H1 (cell line): Measurements from ENCODE around the gene ADARB2. TPM values are rescaled to one million over a fixed set of nuclear protein-coding genes. Genes with fewer than 3 reads are reported as not detected.

Experiments
- CTCF ChIA-PET: fragments of 300-600 bp; sonication (Branson Sonifier 250); formaldehyde crosslinking; loops from one replicate; lab custom pipeline; 2021; ENCODE audit not compliant: partially characterized antibody; lab: Charles Lee
- POLR2A ChIA-PET: fragments of 300-600 bp; sonication (Branson Sonifier 250); formaldehyde crosslinking; loops from one replicate; lab custom pipeline; 2021; ENCODE audit warnings: inconsistent platforms; ENCODE audit not compliant: partially characterized antibody; lab: Charles Lee
- DNase-seq, 2 experiments: peaks; one replicate each; pipeline versions ENCODE4 v3.0.0 to v3.0.0-alpha.2; 2010 to 2022; ENCODE audit warnings: low spot score in 2 of 2, low read depth in 1 of 2, mixed read lengths in 1 of 2
- FAIRE-seq: peaks from 2 replicates; lab custom pipeline; 2011; peaks lifted over from hg19 to GRCh38; lab: Jason Lieb, UNC
- H2AFZ ChIP-seq: 2 replicates; pipeline ENCODE4 v1.8.1; 2012; ENCODE audit warnings: low read length, inconsistent platforms
- H2AK5ac ChIP-seq: 2 replicates; pipeline ENCODE4 v1.6.1; 2013; ENCODE audit warnings: low read depth, low read length
- H2BK120ac ChIP-seq: replicated peaks from 2 replicates; pipeline ENCODE3; 2013; ENCODE audit warnings: low read depth, low read length, inconsistent platforms
- H2BK12ac ChIP-seq: 2 replicates; pipeline ENCODE4 v1.6.1; 2013; ENCODE audit warnings: low read depth, low read length
- H2BK15ac ChIP-seq: 2 replicates; pipeline ENCODE4 v1.6.1; 2013; ENCODE audit warnings: low read length
- H2BK20ac ChIP-seq: 2 replicates; pipeline ENCODE4 v1.6.1; 2013; ENCODE audit warnings: low read length
- H2BK5ac ChIP-seq: 2 replicates; pipeline ENCODE4 v1.6.1; 2013; ENCODE audit warnings: low read depth, low read length
- H3K14ac ChIP-seq: 2 replicates; pipeline ENCODE4 v1.6.1; 2013; ENCODE audit warnings: inconsistent platforms; ENCODE audit not compliant: insufficient read length
- H3K18ac ChIP-seq: 2 replicates; pipeline ENCODE4 v1.6.1; 2013; ENCODE audit warnings: low read length; ENCODE audit errors: extremely low read depth
- H3K23ac ChIP-seq: 2 replicates; pipeline ENCODE4 v1.6.1; 2013; ENCODE audit warnings: inconsistent platforms; ENCODE audit not compliant: insufficient read length
- H3K23me2 ChIP-seq: 2 replicates; pipeline ENCODE4 v1.6.1; 2013; ENCODE audit warnings: low read depth, low read length
- H3K27ac ChIP-seq: 2 replicates; pipeline ENCODE4 v1.6.1; 2011; ENCODE audit warnings: low read depth, low read length, inconsistent platforms
- H3K27me3 ChIP-seq, 4 experiments: replicated peaks in 1 of 4; 1 replicate in 1 of 4; 2 replicates in 3 of 4; pipeline versions ENCODE4 v1.6.1 to v1.8.1; 2011 to 2013; ENCODE audit warnings: low read length in 3 of 4, mild to moderate bottlenecking in 3 of 4, inconsistent platforms in 2 of 4, mixed read lengths in 2 of 4, moderate library complexity in 1 of 4; ENCODE audit not compliant: control insufficient read depth in 3 of 4, insufficient read depth in 3 of 4; ENCODE audit errors: extremely low read depth in 1 of 4
- H3K36me3 ChIP-seq, 4 experiments: 2 replicates each; pipeline versions ENCODE4 v1.6.1 to v1.8.1; 2011 to 2013; ENCODE audit warnings: mild to moderate bottlenecking in 4 of 4, low read length in 3 of 4, moderate library complexity in 2 of 4, control low read depth in 1 of 4, inconsistent platforms in 1 of 4; ENCODE audit not compliant: insufficient read depth in 4 of 4, control insufficient read depth in 2 of 4
- H3K4ac ChIP-seq: replicated peaks from 2 replicates; pipeline ENCODE3; 2013; ENCODE audit warnings: low read length, low read depth, mixed read lengths, inconsistent platforms; ENCODE audit not compliant: insufficient read length
- H3K4me1 ChIP-seq, 4 experiments: replicated peaks in 1 of 4; 1 replicate in 1 of 4; 2 replicates in 3 of 4; pipeline versions ENCODE4 v1.6.1 to v1.8.1; 2011 to 2013; ENCODE audit warnings: low read length in 3 of 4, inconsistent platforms in 2 of 4, mixed read lengths in 1 of 4; ENCODE audit not compliant: insufficient read depth in 4 of 4, control insufficient read depth in 3 of 4
- H3K4me2 ChIP-seq, 2 experiments: 2 replicates each; pipeline versions ENCODE4 v1.6.1 to v1.8.1; 2011 to 2013; ENCODE audit warnings: low read depth in 2 of 2, low read length in 2 of 2, control low read depth in 1 of 2, inconsistent platforms in 1 of 2, mild to moderate bottlenecking in 1 of 2; ENCODE audit not compliant: insufficient read depth in 1 of 2
- H3K4me3 ChIP-seq, 4 experiments: fragments of 200-600, 300-600 bp in 1 of 4; sonication (generic), shearing (Covaris generic), sonication (Bioruptor Twin) in 1 of 4; 2 replicates each; pipeline versions ENCODE4 v1.5.1 to v1.8.1; 2011 to 2016; ENCODE audit warnings: low read length in 4 of 4, low read depth in 3 of 4, control low read depth in 2 of 4, inconsistent platforms in 2 of 4, mild to moderate bottlenecking in 2 of 4, mixed read lengths in 1 of 4, moderate library complexity in 1 of 4; ENCODE audit not compliant: insufficient read depth in 2 of 4; ENCODE audit errors: extremely low read depth in 1 of 4
- H3K56ac ChIP-seq: replicated peaks from 2 replicates; pipeline ENCODE3; 2013; ENCODE audit warnings: low read depth, mild to moderate bottlenecking, mixed read lengths, low read length, inconsistent platforms; ENCODE audit not compliant: insufficient read length
- H3K79me1 ChIP-seq: 2 replicates; pipeline ENCODE4 v1.6.1; 2013; ENCODE audit warnings: low read depth, low read length, control low read depth
- H3K79me2 ChIP-seq, 2 experiments: 2 replicates each; pipeline versions ENCODE4 v1.6.1 to v1.8.1; 2012 to 2013; ENCODE audit warnings: low read length in 2 of 2, mild to moderate bottlenecking in 2 of 2, inconsistent platforms in 1 of 2; ENCODE audit not compliant: insufficient read depth in 2 of 2, control insufficient read depth in 1 of 2
- H3K9ac ChIP-seq, 4 experiments: replicated peaks in 1 of 4; 1 replicate in 1 of 4; 2 replicates in 3 of 4; pipeline versions ENCODE4 v1.6.1 to v1.8.1; 2011 to 2013; ENCODE audit warnings: low read depth in 3 of 4, low read length in 3 of 4, control low read depth in 2 of 4, mild to moderate bottlenecking in 2 of 4, moderate library complexity in 2 of 4, inconsistent platforms in 1 of 4; ENCODE audit errors: extremely low read depth in 1 of 4
- H3K9me3 ChIP-seq, 2 experiments: 2 replicates each; pipeline versions ENCODE4 v1.6.1 to v1.8.1; 2012 to 2013; ENCODE audit warnings: mild to moderate bottlenecking in 2 of 2, moderate library complexity in 2 of 2, control low read depth in 1 of 2, inconsistent platforms in 1 of 2, low read depth in 1 of 2, low read length in 1 of 2, mixed read lengths in 1 of 2; ENCODE audit not compliant: insufficient read depth in 2 of 2
- H4K20me1 ChIP-seq, 2 experiments: replicated peaks in 1 of 2; 2 replicates each; pipeline versions ENCODE3 to v1.8.1; 2011 to 2013; ENCODE audit warnings: inconsistent platforms in 2 of 2, low read length in 2 of 2, mild to moderate bottlenecking in 1 of 2; ENCODE audit not compliant: insufficient read depth in 2 of 2, control insufficient read depth in 1 of 2
- H4K5ac ChIP-seq: 2 replicates; pipeline ENCODE4 v1.6.1; 2013; ENCODE audit warnings: low read length, low read depth, mixed read lengths, inconsistent platforms; ENCODE audit not compliant: insufficient read length
- H4K8ac ChIP-seq: 2 replicates; pipeline ENCODE4 v1.8.0; 2013; ENCODE audit warnings: mild to moderate bottlenecking, moderate library complexity, low read length, inconsistent platforms; ENCODE audit not compliant: insufficient read depth; ENCODE audit errors: extremely low read depth
- H4K91ac ChIP-seq: replicated peaks from 2 replicates; pipeline ENCODE3; 2013; ENCODE audit warnings: low read length, mixed read lengths, inconsistent platforms; ENCODE audit not compliant: insufficient read length
- EZH2 ChIP-seq: fragments of 200-600 bp; sonication (generic); IDR thresholded peaks from 2 replicates; pipeline ENCODE4 v1.7.1; 2012; ENCODE audit warnings: low read depth, mild to moderate bottlenecking, moderate library complexity, low read length, inconsistent platforms; ENCODE audit not compliant: severe bottlenecking
- GABPA ChIP-seq: IDR thresholded peaks from 2 replicates; pipeline ENCODE4 v1.6.1; 2011; ENCODE audit warnings: mild to moderate bottlenecking, low read length, moderate library complexity, borderline replicate concordance; ENCODE audit not compliant: insufficient read depth
- KDM1A ChIP-seq: fragments of 200-600, 300-600 bp; sonication (generic); IDR thresholded peaks from 2 replicates; pipeline ENCODE4 v1.7.1; 2016; ENCODE audit warnings: mild to moderate bottlenecking, low read length, borderline replicate concordance
- MAFK ChIP-seq: IDR thresholded peaks from 2 replicates; pipeline ENCODE4 v1.6.1; 2012; ENCODE audit warnings: low read depth, mild to moderate bottlenecking, improper control_type of control experiment, low read length
- POLR2A ChIP-seq, 2 experiments: IDR thresholded peaks; 1 replicate in 1 of 2; 2 replicates in 1 of 2; pipeline ENCODE4 v1.6.1; 2011; ENCODE audit warnings: low read depth in 2 of 2, low read length in 2 of 2, mild to moderate bottlenecking in 2 of 2; ENCODE audit errors: control extremely low read depth in 1 of 2
- POU5F1 ChIP-seq: IDR thresholded peaks from 2 replicates; pipeline ENCODE4 v1.6.1; 2011; ENCODE audit warnings: low read depth, mild to moderate bottlenecking, low read length, moderate library complexity
- RAD21 ChIP-seq, 2 experiments: IDR thresholded peaks in 1 of 2; conservative IDR thresholded peaks in 1 of 2; 2 replicates each; pipeline ENCODE4 v1.6.1; 2011; ENCODE audit warnings: low read depth in 2 of 2, low read length in 2 of 2, improper control_type of control experiment in 1 of 2, inconsistent platforms in 1 of 2, mild to moderate bottlenecking in 1 of 2, moderate library complexity in 1 of 2
- SIN3A ChIP-seq, 2 experiments: IDR thresholded peaks in 1 of 2; conservative IDR thresholded peaks in 1 of 2; 2 replicates each; pipeline ENCODE4 v1.6.1; 2011 to 2012; ENCODE audit warnings: low read length in 2 of 2, improper control_type of control experiment in 1 of 2, low read depth in 1 of 2, mild to moderate bottlenecking in 1 of 2
- TAF1 ChIP-seq: IDR thresholded peaks from 2 replicates; pipeline ENCODE4 v1.6.1; 2011; ENCODE audit warnings: mild to moderate bottlenecking, low read depth, low read length
- TBP ChIP-seq: IDR thresholded peaks from 2 replicates; pipeline ENCODE4 v1.6.1; 2011; ENCODE audit warnings: low read depth, low read length, improper control_type of control experiment
- TEAD4 ChIP-seq: IDR thresholded peaks from 2 replicates; pipeline ENCODE4 v1.6.1; 2012; ENCODE audit warnings: low read depth, low read length, inconsistent platforms, mixed read lengths
- WGBS, 2 experiments: shearing (Covaris generic) in 1 of 2; methylation state at CpG; one replicate each; pipeline versions ENCODE4 v1.1.6 to v1.1.7; 2013 to 2015; ENCODE audit warnings: low lambda C conversion rate in 2 of 2, mixed read lengths in 2 of 2, inconsistent platforms in 1 of 2, low coverage in 1 of 2, missing lambda C conversion rate in 1 of 2; ENCODE audit not compliant: insufficient replicate concordance in 2 of 2, insufficient coverage in 1 of 2, insufficient read length in 1 of 2; ENCODE audit errors: extremely low coverage in 1 of 2, missing lambda C conversion rate in 1 of 2; 5-methylcytosine and 5-hydroxymethylcytosine counted together
- polyA plus RNA-seq, 7 experiments: library from polyadenylated mRNA; depleted of rRNA in 3 of 7; stranded (reverse) in 5 of 7; unstranded in 2 of 7; fragments of >200 nt in 5 of 7; fragments of 200-250 nt in 2 of 7; gene quantifications; 1 replicate in 5 of 7; 2 replicates in 1 of 7; 4 replicates in 1 of 7; pipeline versions ENCODE4 v1.2.1 to v1.2.3, GENCODE V29; 2011 to 2013; ENCODE audit warnings: missing spikeins in 2 of 7, mixed read lengths in 2 of 7
- total RNA-seq: library from RNA; stranded (reverse); fragmentation: NEBNext Ultra II Directional; extraction: Animal tissue kit (Norgen Biotek cat#: 25700); gene quantifications from 2 replicates; pipeline ENCODE4 v1.2.1, GENCODE V29; 2021
- TF ChIP-seq, protein P1 (sequence below): IDR thresholded peaks from 2 replicates; pipeline ENCODE4 v1.6.1; 2012; ENCODE audit warnings: low read length, inconsistent platforms

The ADARB2 gene
- total and polyA plus RNA-seq, 2 of the 8 experiments (the other 6 are each of a cell fraction or from before 2014, with no cell fraction given): 2.2 to 2.8 TPM

DNA sequence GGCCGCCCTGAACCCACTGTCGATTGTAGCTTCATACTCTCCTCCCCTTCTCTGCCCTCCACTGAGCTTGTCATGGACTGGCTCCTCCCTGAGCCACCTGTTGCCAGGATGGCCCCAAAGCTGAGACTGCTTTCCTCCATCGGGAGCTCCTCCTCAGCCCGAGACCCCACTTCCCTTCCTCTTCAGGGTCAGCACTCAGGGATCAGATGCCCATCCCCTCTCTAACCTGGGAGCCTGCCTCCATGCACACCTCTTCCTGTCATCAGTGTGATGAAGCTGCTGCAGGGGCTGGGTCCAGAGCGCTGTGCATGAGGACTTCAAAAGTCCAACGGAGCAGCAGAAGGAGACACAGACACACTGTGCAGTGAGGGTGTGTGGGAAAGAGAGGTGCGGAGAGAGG lies 480.1 kb downstream of the ADARB2 start:
- POLR2A ChIA-PET: no interaction called here
- 89% methylated on average over 7 of the region's 7 CpGs; no CpG with 5 or more reads in 1 of the 2 experiments for WGBS, 2 experiments
- no peak overlapping the region for H2AK5ac ChIP-seq

More for the DNA sequence above, 480.1 kb downstream of the ADARB2 start:
- H3K18ac ChIP-seq: no peak overlapping the region
- no peak overlapping the region for H2BK120ac ChIP-seq
- FAIRE-seq (no peak), DNase-seq (no peak)
- no peak overlapping the region for H3K4me2 ChIP-seq
- no peak overlapping the region for H2AFZ ChIP-seq
- H3K27me3 ChIP-seq: no peaks in the 10 kb centered on the region; a peak in 1 of 7 replicates
- H3K4ac ChIP-seq: no peak overlapping the region
- no peak overlapping the region for H3K9ac ChIP-seq
- no peak overlapping the region for H4K5ac ChIP-seq
- no peak overlapping the region for H2BK5ac ChIP-seq
- H3K79me2 ChIP-seq: no peaks in the 10 kb centered on the region
- no peak overlapping the region for H3K4me3 ChIP-seq
- H3K23me2 ChIP-seq: peaks cover 2% of the 10 kb centered on the region; the same call in 1 of the 2 replicates
- H3K14ac ChIP-seq: no peak overlapping the region
- H3K36me3 ChIP-seq: no peaks in the 10 kb centered on the region
- no peaks in the 10 kb centered on the region for H3K79me1 ChIP-seq
- H2BK20ac ChIP-seq: no peak overlapping the region
- H3K23ac ChIP-seq: no peak overlapping the region
- no peak overlapping the region for H3K27ac ChIP-seq
- H3K56ac ChIP-seq: no peak overlapping the region
- H2BK15ac ChIP-seq: no peak overlapping the region
- H4K20me1 ChIP-seq: no peaks in the 10 kb centered on the region
- H3K9me3 ChIP-seq: no peaks in the 10 kb centered on the region
- CTCF ChIA-PET: interaction anchor here (1.0 to 3.9 kb wide), 5 partner anchors 10 to 147 kb away, joined by 3 to 24 read pairs (median 6); no protein-coding TSS in a partner anchor
- no peak overlapping the region; the same call in 1 of the 2 replicates for H4K8ac ChIP-seq
- H3K4me1 ChIP-seq: no peaks in the 10 kb centered on the region
- no peak overlapping the region for H4K91ac ChIP-seq
- no peak for TF ChIP-seq GABPA
- no peak for TF ChIP-seq KDM1A
- no peak for TF ChIP-seq RAD21 (IDR thresholded peaks at IDR 0.05 in 1 of 2, conservative IDR thresholded peaks at IDR 0.05 in 1 of 2; ENCODE audit: low read depth in 2 of 2, low read length in 2 of 2)
- TF ChIP-seq MAFK: no peak
- TF ChIP-seq POLR2A (IDR thresholded peaks at IDR 0.05; ENCODE audit: control extremely low read depth in 1 of 2, low read depth in 2 of 2, low read length in 2 of 2): no peak
- no peak for TF ChIP-seq POU5F1
- TF ChIP-seq TAF1: no peak
- TF ChIP-seq, protein P1, sequence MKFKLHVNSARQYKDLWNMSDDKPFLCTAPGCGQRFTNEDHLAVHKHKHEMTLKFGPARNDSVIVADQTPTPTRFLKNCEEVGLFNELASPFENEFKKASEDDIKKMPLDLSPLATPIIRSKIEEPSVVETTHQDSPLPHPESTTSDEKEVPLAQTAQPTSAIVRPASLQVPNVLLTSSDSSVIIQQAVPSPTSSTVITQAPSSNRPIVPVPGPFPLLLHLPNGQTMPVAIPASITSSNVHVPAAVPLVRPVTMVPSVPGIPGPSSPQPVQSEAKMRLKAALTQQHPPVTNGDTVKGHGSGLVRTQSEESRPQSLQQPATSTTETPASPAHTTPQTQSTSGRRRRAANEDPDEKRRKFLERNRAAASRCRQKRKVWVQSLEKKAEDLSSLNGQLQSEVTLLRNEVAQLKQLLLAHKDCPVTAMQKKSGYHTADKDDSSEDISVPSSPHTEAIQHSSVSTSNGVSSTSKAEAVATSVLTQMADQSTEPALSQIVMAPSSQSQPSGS: no peak
- TF ChIP-seq TBP: no peak
- TF ChIP-seq TEAD4: no peak
- no peak for TF ChIP-seq SIN3A (conservative IDR thresholded peaks at IDR 0.05 in 1 of 2, IDR thresholded peaks at IDR 0.05 in 1 of 2; ENCODE audit: low read depth in 1 of 2, low read length in 2 of 2)
- TF ChIP-seq EZH2: no peak
- H2BK12ac ChIP-seq: no peak overlapping the region
